Sigmoid colon (tissue), 3 donors: ENCODE data around the gene LRRC7.

Experiments
- CTCF ChIP-seq, 4 experiments: fragments of 450-650 bp in 3 of 4; fragments of 200-600 bp in 1 of 4; IDR thresholded peaks; one replicate each; pipeline ENCODE4 v1.5.1; 2016 to 2019; ENCODE audit warnings: antibody characterized with exemption in 4 of 4, mild to moderate bottlenecking in 3 of 4, moderate library complexity in 2 of 4
- POLR2A ChIP-seq, 2 donors: fragments of 450-650 bp; IDR thresholded peaks; one replicate each; pipeline ENCODE4 v1.6.1; 2016; ENCODE audit warnings: antibody characterized with exemption in 2 of 2, mild to moderate bottlenecking in 2 of 2, moderate library complexity in 2 of 2

DNA sequence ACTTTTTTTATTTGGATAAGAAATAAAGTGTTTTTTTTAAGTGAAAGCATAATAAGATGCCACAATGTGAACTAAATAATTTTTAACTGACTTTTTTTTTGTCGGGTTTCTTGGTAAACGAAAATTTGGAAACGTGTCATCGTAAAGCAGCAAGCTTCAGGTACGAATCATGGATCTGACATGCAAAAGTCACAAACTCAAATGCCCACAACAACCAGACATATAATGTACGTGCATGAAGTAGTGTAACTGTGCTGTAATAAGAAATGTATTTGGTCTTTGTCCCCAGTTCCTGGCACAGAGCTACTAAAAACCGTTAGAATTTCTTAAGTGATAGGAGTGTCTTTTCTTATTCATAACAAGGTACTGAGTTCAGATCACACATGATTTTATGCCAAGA lies 44.3 kb upstream of the LRRC7 start:
- TF ChIP-seq POLR2A (IDR thresholded peaks at IDR 0.05): no peak
- TF ChIP-seq CTCF (IDR thresholded peaks at IDR 0.05): no peak
